Activated T-helper 9 cell treated with anti-CD3 and anti-CD28 coated beads, Interleukin-2, amount 50 U/mL, for 16 hours (primary cell): Measurements from ENCODE around the gene ANXA11.
A peak's percentile ranks its signal among the peaks of the same experiment; 100 is the strongest.
"Not testable (repeated sequence)": the region's sequence is repeated elsewhere in the genome, so short reads cannot be mapped to it uniquely, and the experiment has no call there.

Experiments used
- DNase-seq: peaks from one replicate; pipeline ENCODE4 v3.0.0-alpha.2; 2020; ENCODE audit warnings: low read depth

ANXA11 gene

GRCh38 chr10:80207768-80208370, 2.5 kb upstream of the ANXA11 start:
- no peak for DNase-seq

GRCh38 chr10:80206277-80206655, 929 bp upstream of the ANXA11 start:
- DNase-seq, result no peak

GRCh38 chr10:80204677-80205476, 460 bp downstream of the ANXA11 start:
- no peak for DNase-seq

- DNase-seq, result no peak
These were observed 1.3 kb downstream of the ANXA11 start for GRCh38 chr10:80203835-80204676.

- peak; percentile 46 for DNase-seq
These were observed 2.2 kb downstream of the ANXA11 start for GRCh38 chr10:80202934-80203834.

- DNase-seq, result not testable (repeated sequence)
These were observed 2.8 kb downstream of the ANXA11 start for GRCh38 chr10:80202530-80202929.

GRCh38 chr10:80201608-80202141, 3.7 kb downstream of the ANXA11 start:
- no peak for DNase-seq

- no peak for DNase-seq
These were observed 4.7 kb downstream of the ANXA11 start for GRCh38 chr10:80200687-80201086.

GRCh38 chr10:80200259-80200658, 5.1 kb downstream of the ANXA11 start:
- no peak for DNase-seq

GRCh38 chr10:80199828-80200227, 5.5 kb downstream of the ANXA11 start:
- DNase-seq, result no peak

GRCh38 chr10:80197972-80198916, 7.1 kb downstream of the ANXA11 start:
- no peak for DNase-seq

GRCh38 chr10:80196950-80197315, 8.4 kb downstream of the ANXA11 start:
- DNase-seq, result no peak

GRCh38 chr10:80196270-80196949, 8.9 kb downstream of the ANXA11 start:
- DNase-seq, result peak; percentile 51

- no peak for DNase-seq
These were observed 10.2 kb downstream of the ANXA11 start for GRCh38 chr10:80195046-80195574.

GRCh38 chr10:80194373-80195045, 10.8 kb downstream of the ANXA11 start:
- no peak for DNase-seq

GRCh38 chr10:80192553-80192952, 12.8 kb downstream of the ANXA11 start:
- no peak for DNase-seq

GRCh38 chr10:80191589-80192270, 13.6 kb downstream of the ANXA11 start:
- no peak for DNase-seq

- DNase-seq, result no peak
These were observed 16.6 kb downstream of the ANXA11 start for GRCh38 chr10:80188713-80189112.
